SK-N-SH (cell line): Measurements from ENCODE around the gene PIH1D1. TPM values are rescaled to one million over a fixed set of nuclear protein-coding genes. Genes with fewer than 3 reads are reported as not detected.

Experiments used
- CTCF ChIA-PET: fragments of 300-600, 350-600 bp; formaldehyde crosslinking; extraction: SDS; loops from one replicate; lab custom pipeline; 2021; lab: Yijun Ruan, JAX
- POLR2A ChIA-PET: fragments of 350-600 bp; sonication (Branson Sonifier 250); formaldehyde crosslinking; extraction: SDS; loops from one replicate; lab custom pipeline; 2020; ENCODE audit warnings: antibody characterized with exemption, inconsistent platforms; lab: Yijun Ruan, JAX
- DNase-seq: peaks from one replicate; pipeline ENCODE4 v3.0.0; 2012
- H2AFZ ChIP-seq: fragments of 200-600 bp; sonication (generic); 2 replicates; pipeline ENCODE4 v1.8.1; 2016; ENCODE audit warnings: antibody characterized with exemption, mild to moderate bottlenecking, low read depth
- H3F3A ChIP-seq: fragments of 200-600 bp; sonication (generic); replicated peaks from 2 replicates; pipeline ENCODE3; 2016; ENCODE audit warnings: antibody characterized with exemption, mild to moderate bottlenecking; ENCODE audit not compliant: insufficient read depth
- H3K27ac ChIP-seq, 2 experiments: fragments of 200-500 bp in 1 of 2; fragments of 200-600 bp in 1 of 2; sonication (Bioruptor generic) in 1 of 2; sonication (generic), shearing (Covaris generic) in 1 of 2; 2 replicates each; pipeline versions ENCODE4 v1.5.1 to v1.6.1; 2014 to 2016; ENCODE audit warnings: low read depth in 2 of 2, inconsistent platforms in 1 of 2, low read length in 1 of 2, mild to moderate bottlenecking in 1 of 2, mixed read lengths in 1 of 2
- H3K27me3 ChIP-seq: fragments of 200-600 bp; sonication (generic), shearing (Covaris generic); 2 replicates; pipeline ENCODE4 v1.6.1; 2016; ENCODE audit warnings: mixed run types; ENCODE audit not compliant: insufficient read depth
- H3K36me3 ChIP-seq, 2 experiments: fragments of 200-500 bp in 1 of 2; fragments of 200-600 bp in 1 of 2; sonication (Bioruptor generic) in 1 of 2; sonication (generic) in 1 of 2; replicated peaks in 1 of 2; 2 replicates each; pipeline versions ENCODE3 to v1.5.1; 2014 to 2016; ENCODE audit warnings: low read length in 1 of 2, mild to moderate bottlenecking in 1 of 2; ENCODE audit not compliant: insufficient read depth in 2 of 2, control insufficient read depth in 1 of 2
- H3K4me1 ChIP-seq, 2 experiments: fragments of 200-500 bp in 1 of 2; fragments of 200-600 bp in 1 of 2; sonication (Bioruptor generic) in 1 of 2; sonication (generic), shearing (Covaris generic) in 1 of 2; 2 replicates each; pipeline versions ENCODE4 v1.5.1 to v1.6.1; 2014 to 2016; ENCODE audit warnings: low read depth in 1 of 2, low read length in 1 of 2, mixed run types in 1 of 2; ENCODE audit not compliant: insufficient read depth in 2 of 2, control insufficient read depth in 1 of 2
- H3K4me2 ChIP-seq: fragments of 200-600 bp; sonication (generic), shearing (Covaris generic); 2 replicates; pipeline ENCODE4 v1.6.1; 2017; ENCODE audit warnings: mixed run types
- H3K4me3 ChIP-seq, 2 experiments: fragments of 200-500 bp in 1 of 2; fragments of 200-600 bp in 1 of 2; sonication (Bioruptor generic) in 1 of 2; sonication (generic), shearing (Covaris generic) in 1 of 2; 2 replicates each; pipeline versions ENCODE4 v1.5.1 to v1.8.1; 2014 to 2016; ENCODE audit warnings: low read depth in 2 of 2, inconsistent platforms in 1 of 2, low read length in 1 of 2, mild to moderate bottlenecking in 1 of 2, mixed read lengths in 1 of 2, moderate library complexity in 1 of 2
- H3K79me2 ChIP-seq: fragments of 200-600 bp; sonication (generic); 2 replicates; pipeline ENCODE4 v1.8.1; 2017; ENCODE audit warnings: mild to moderate bottlenecking; ENCODE audit not compliant: insufficient read depth
- H3K9ac ChIP-seq: fragments of 200-600 bp; sonication (generic); 2 replicates; pipeline ENCODE4 v1.6.1; 2017; ENCODE audit warnings: mixed run types
- H3K9me2 ChIP-seq: fragments of 200-600 bp; sonication (generic); 2 replicates; pipeline ENCODE4 v1.6.1; 2017; ENCODE audit warnings: mixed run types
- H3K9me3 ChIP-seq: fragments of 200-600 bp; sonication (generic); 2 replicates; pipeline ENCODE4 v1.6.1; 2017; ENCODE audit warnings: mixed run types, mild to moderate bottlenecking, moderate library complexity
- H4K20me1 ChIP-seq: fragments of 200-600 bp; sonication (generic); 2 replicates; pipeline ENCODE4 v1.6.1; 2017; ENCODE audit warnings: mild to moderate bottlenecking, mixed run types; ENCODE audit not compliant: insufficient read depth
- CHD2 ChIP-seq: fragments of 150-350 bp; IDR thresholded peaks from 2 replicates; pipeline ENCODE4 v1.6.1; 2018; ENCODE audit warnings: low read length; ENCODE audit not compliant: partially characterized antibody
- EP300 ChIP-seq, 2 experiments: IDR thresholded peaks; 2 replicates each; pipeline versions ENCODE4 v1.4.0 to v1.6.1; 2012; ENCODE audit warnings: borderline replicate concordance in 1 of 2, low read depth in 1 of 2, low read length in 1 of 2
- EZH2phosphoT487 ChIP-seq: fragments of 200-600 bp; sonication (generic); IDR thresholded peaks from 2 replicates; pipeline ENCODE4 v1.6.1; 2017; ENCODE audit warnings: low read depth, mixed run types, mild to moderate bottlenecking, antibody characterized with exemption, moderate library complexity, borderline replicate concordance
- FOSL2 ChIP-seq: IDR thresholded peaks from 2 replicates; pipeline ENCODE4 v1.4.0; 2012; ENCODE audit warnings: low read depth, mild to moderate bottlenecking, moderate library complexity, borderline replicate concordance
- FOXJ3 ChIP-seq: sonication (generic); formaldehyde crosslinking; IDR thresholded peaks from 2 replicates; pipeline ENCODE4 v1.5.1; 2020; ENCODE audit warnings: mild to moderate bottlenecking, missing genetic modification reagents
- FOXM1 ChIP-seq: IDR thresholded peaks from 2 replicates; pipeline ENCODE4 v1.4.0; 2012; ENCODE audit warnings: low read depth, mild to moderate bottlenecking
- GATA2 ChIP-seq: sonication (generic); formaldehyde crosslinking; IDR thresholded peaks from 2 replicates; pipeline ENCODE4 v1.5.0; 2020; ENCODE audit warnings: mild to moderate bottlenecking, missing genetic modification reagents
- MEF2A ChIP-seq: IDR thresholded peaks from 2 replicates; pipeline ENCODE4 v1.4.0; 2012; ENCODE audit warnings: low read depth, borderline replicate concordance
- NRF1 ChIP-seq: IDR thresholded peaks from 2 replicates; pipeline ENCODE4 v1.6.1; 2012; ENCODE audit warnings: low read depth, mild to moderate bottlenecking, low read length
- PBX3 ChIP-seq: IDR thresholded peaks from 2 replicates; pipeline ENCODE4; 2012
- RAD21 ChIP-seq: IDR thresholded peaks from 2 replicates; pipeline ENCODE4 v1.6.1; 2012; ENCODE audit warnings: mild to moderate bottlenecking, low read length
- RCOR1 ChIP-seq: fragments of 150-350 bp; IDR thresholded peaks from 2 replicates; pipeline ENCODE4 v1.6.1; 2017; ENCODE audit warnings: antibody characterized with exemption, low read length
- RFX5 ChIP-seq: IDR thresholded peaks from 2 replicates; pipeline ENCODE4 v1.6.1; 2012; ENCODE audit warnings: mild to moderate bottlenecking, improper control_type of control experiment, low read length
- SIN3A ChIP-seq: IDR thresholded peaks from 2 replicates; pipeline ENCODE4 v1.6.1; 2012; ENCODE audit warnings: low read depth, mild to moderate bottlenecking, low read length, moderate library complexity, borderline replicate concordance
- TAF1 ChIP-seq: IDR thresholded peaks from 2 replicates; pipeline ENCODE4 v1.6.1; 2012; ENCODE audit warnings: low read depth, mild to moderate bottlenecking, low read length, moderate library complexity, borderline replicate concordance
- TCF12 ChIP-seq: IDR thresholded peaks from 2 replicates; pipeline ENCODE4 v1.4.0; 2012
- TEAD4 ChIP-seq: IDR thresholded peaks from 2 replicates; pipeline ENCODE4 v1.4.0; 2012; ENCODE audit warnings: mild to moderate bottlenecking, borderline replicate concordance; ENCODE audit not compliant: insufficient read depth
- ZBTB33 ChIP-seq: IDR thresholded peaks from 2 replicates; pipeline ENCODE4 v1.4.0; 2012; ENCODE audit warnings: low read depth, borderline replicate concordance
- WGBS: methylation state at CpG from one replicate; pipeline ENCODE4 v1.1.6; 2017; ENCODE audit warnings: low lambda C conversion rate; 5-methylcytosine and 5-hydroxymethylcytosine counted together
- polyA plus RNA-seq, 3 experiments: library from polyadenylated mRNA; depleted of rRNA; stranded (reverse); fragments of >200 nt; gene quantifications; 2 replicates each; pipeline ENCODE4 v1.2.3, GENCODE V29; 2012
- TF ChIP-seq, protein P1 (sequence below): fragments of 150-350 bp; IDR thresholded peaks from 2 replicates; pipeline ENCODE4 v1.6.1; 2017; ENCODE audit warnings: antibody characterized with exemption, low read length, low read depth, borderline replicate concordance
- TF ChIP-seq, protein P2 (sequence below): IDR thresholded peaks from 2 replicates; pipeline ENCODE4 v1.4.0; 2012; ENCODE audit warnings: low read depth

PIH1D1 gene
- polyA plus RNA-seq, 1 of the 3 experiments (the other 2 are of a cell fraction) = 157 TPM

DNA sequence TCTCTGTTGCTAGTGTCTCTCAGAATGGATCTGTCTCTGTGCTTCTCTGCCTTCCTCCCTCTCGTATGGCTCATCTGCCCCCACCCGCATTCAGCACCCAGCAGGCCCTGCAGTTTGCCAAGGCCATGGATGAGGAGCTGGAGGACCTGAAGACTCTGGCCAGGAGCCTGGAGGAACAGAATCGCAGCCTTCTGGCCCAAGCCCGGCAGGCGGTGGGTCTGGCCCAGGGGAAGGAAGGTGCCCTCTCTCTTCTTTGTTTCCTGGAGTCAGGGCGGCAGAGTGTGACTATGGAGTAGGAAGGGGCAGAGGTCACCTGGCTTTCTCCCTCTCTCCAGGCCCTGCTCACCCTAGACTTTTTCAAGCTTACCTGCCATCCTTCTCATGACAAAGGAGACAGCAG, 52.7 kb downstream of the PIH1D1 start:
- no peaks in the 10 kb centered on the region for H3K36me3 ChIP-seq
- H3K9ac ChIP-seq = no peak overlapping the region
- no peaks in the 10 kb centered on the region for H3K9me2 ChIP-seq
- no peak overlapping the region for H3K4me2 ChIP-seq
- H3F3A ChIP-seq = no peaks in the 10 kb centered on the region
- POLR2A ChIA-PET = no interaction called here
- 69% methylated on average over 5 of the region's 6 CpGs for WGBS
- H3K4me3 ChIP-seq = no peak overlapping the region
- CTCF ChIA-PET = interaction anchor here (1.4 to 1.6 kb wide), 2 partner anchors 30 to 45 kb away, joined by 3 read pairs; no protein-coding TSS in a partner anchor
- H3K79me2 ChIP-seq = no peaks in the 10 kb centered on the region
- H4K20me1 ChIP-seq = no peaks in the 10 kb centered on the region
- H3K9me3 ChIP-seq = no peaks in the 10 kb centered on the region
- H3K4me1 ChIP-seq = peaks cover 0 to 2% of the 10 kb centered on the region in 2 experiments; a peak in 2 of 4 replicates
- peaks cover 6% of the 10 kb centered on the region for H3K27me3 ChIP-seq
- no peak overlapping the region for H2AFZ ChIP-seq
- no peak for DNase-seq
- no peak overlapping the region for H3K27ac ChIP-seq
- TF ChIP-seq TEAD4 = no peak
- TF ChIP-seq EZH2phosphoT487 = no peak
- no peak for TF ChIP-seq TAF1
- no peak for TF ChIP-seq MEF2A
- TF ChIP-seq TCF12 = no peak
- TF ChIP-seq NRF1 = no peak
- TF ChIP-seq, protein P1, sequence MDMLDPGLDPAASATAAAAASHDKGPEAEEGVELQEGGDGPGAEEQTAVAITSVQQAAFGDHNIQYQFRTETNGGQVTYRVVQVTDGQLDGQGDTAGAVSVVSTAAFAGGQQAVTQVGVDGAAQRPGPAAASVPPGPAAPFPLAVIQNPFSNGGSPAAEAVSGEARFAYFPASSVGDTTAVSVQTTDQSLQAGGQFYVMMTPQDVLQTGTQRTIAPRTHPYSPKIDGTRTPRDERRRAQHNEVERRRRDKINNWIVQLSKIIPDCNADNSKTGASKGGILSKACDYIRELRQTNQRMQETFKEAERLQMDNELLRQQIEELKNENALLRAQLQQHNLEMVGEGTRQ = no peak
- TF ChIP-seq FOXJ3 (CRISPR knock-in tag) = no peak
- TF ChIP-seq GATA2 (CRISPR knock-in tag) = no peak
- no peak for TF ChIP-seq PBX3
- TF ChIP-seq FOSL2 = no peak
- no peak for TF ChIP-seq RCOR1
- TF ChIP-seq RFX5 = no peak
- no peak for TF ChIP-seq FOXM1
- no peak for TF ChIP-seq SIN3A
- TF ChIP-seq RAD21 = no peak
- TF ChIP-seq, protein P2, sequence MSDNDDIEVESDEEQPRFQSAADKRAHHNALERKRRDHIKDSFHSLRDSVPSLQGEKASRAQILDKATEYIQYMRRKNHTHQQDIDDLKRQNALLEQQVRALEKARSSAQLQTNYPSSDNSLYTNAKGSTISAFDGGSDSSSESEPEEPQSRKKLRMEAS = no peak
- no peak for TF ChIP-seq ZBTB33
- no peak for TF ChIP-seq CHD2
- TF ChIP-seq EP300 (IDR thresholded peaks at IDR 0.05; ENCODE audit: borderline replicate concordance in 1 of 2, low read depth in 1 of 2, low read length in 1 of 2) = no peak
